Endothelial cell of umbilical vein (primary cell): ENCODE data around the gene MAGEC2. TPM values are rescaled to one million over a fixed set of nuclear protein-coding genes. Genes with fewer than 3 reads are reported as not detected.

ENCODE experiments used
- BruUV-seq: library from RNA; stranded (reverse); fragments of 400-500 nt; replicated peaks from 2 replicates; lab custom pipeline; 2021; lab: Mats Ljungman, UMichigan
- CTCF ChIA-PET: fragments of 300-600, 350-600 bp; sonication (Branson Sonifier 250); formaldehyde crosslinking; loops from one replicate; lab custom pipeline; 2021; ENCODE audit warnings: antibody characterized with exemption, inconsistent platforms; lab: Charles Lee
- POLR2A ChIA-PET: fragments of 300-600, 350-600 bp; sonication (Branson Sonifier 250); formaldehyde crosslinking; loops from one replicate; lab custom pipeline; 2021; ENCODE audit warnings: antibody characterized with exemption, inconsistent platforms; lab: Charles Lee
- DNase-seq: peaks from one replicate; pipeline ENCODE4 v3.0.0-alpha.2; 2011; ENCODE audit warnings: low read depth, low spot score
- FAIRE-seq: peaks from 2 replicates; lab custom pipeline; 2011; peaks lifted over from hg19 to GRCh38; lab: Jason Lieb, UNC
- H2AFZ ChIP-seq: 2 replicates; pipeline ENCODE4 v1.6.0; 2012; ENCODE audit warnings: low read depth, low read length, control low read depth, inconsistent platforms
- H3K27ac ChIP-seq: 2 replicates; pipeline ENCODE4 v1.5.1; 2011; ENCODE audit warnings: low read depth, mild to moderate bottlenecking, control low read depth, low read length, moderate library complexity; ENCODE audit not compliant: insufficient read depth
- H3K27me3 ChIP-seq, 2 experiments: 2 replicates each; pipeline versions ENCODE4 v1.6.0 to v1.6.1; 2011; ENCODE audit warnings: low read length in 2 of 2, mixed read lengths in 1 of 2; ENCODE audit not compliant: control insufficient read depth in 2 of 2, insufficient read depth in 2 of 2
- H3K36me3 ChIP-seq, 2 experiments: 2 replicates in 1 of 2; 3 replicates in 1 of 2; pipeline ENCODE4 v1.5.1; 2011; ENCODE audit warnings: low read length in 2 of 2, mild to moderate bottlenecking in 1 of 2, moderate library complexity in 1 of 2; ENCODE audit not compliant: control insufficient read depth in 2 of 2, insufficient read depth in 2 of 2; ENCODE audit errors: extremely low read depth in 1 of 2
- H3K4me1 ChIP-seq: 3 replicates; pipeline ENCODE4 v1.5.1; 2011; ENCODE audit warnings: mild to moderate bottlenecking, low read length; ENCODE audit not compliant: control insufficient read depth, insufficient read depth; ENCODE audit errors: extremely low read depth
- H3K4me2 ChIP-seq: 2 replicates; pipeline ENCODE4 v1.6.1; 2011; ENCODE audit warnings: low read length, control low read depth, mixed read lengths; ENCODE audit not compliant: insufficient read depth
- H3K4me3 ChIP-seq, 3 experiments: fragments of 200-600 bp in 1 of 3; sonication (generic), shearing (Covaris generic) in 1 of 3; replicated peaks in 1 of 3; 2 replicates each; pipeline ENCODE4 v1.5.1; 2011 to 2016; ENCODE audit warnings: control low read depth in 3 of 3, low read length in 3 of 3, mild to moderate bottlenecking in 2 of 3, inconsistent platforms in 1 of 3, low read depth in 1 of 3, moderate library complexity in 1 of 3; ENCODE audit not compliant: insufficient read depth in 1 of 3
- H3K79me2 ChIP-seq: 2 replicates; pipeline ENCODE4 v1.6.0; 2012; ENCODE audit warnings: low read length, inconsistent platforms; ENCODE audit not compliant: control insufficient read depth, insufficient read depth
- H3K9ac ChIP-seq: replicated peaks from 2 replicates; pipeline ENCODE3; 2011; ENCODE audit warnings: low read length, control low read depth; ENCODE audit not compliant: insufficient read depth; ENCODE audit errors: extremely low read depth
- H3K9me1 ChIP-seq: replicated peaks from 3 replicates; pipeline ENCODE4 v1.6.0; 2011; ENCODE audit warnings: mild to moderate bottlenecking, low read length; ENCODE audit not compliant: control insufficient read depth, insufficient read depth; ENCODE audit errors: extremely low read depth
- H3K9me3 ChIP-seq: replicated peaks from 2 replicates; pipeline ENCODE4 v1.5.1; 2012; ENCODE audit warnings: low read length, inconsistent platforms; ENCODE audit not compliant: control insufficient read depth, insufficient read depth
- H4K20me1 ChIP-seq: replicated peaks from 2 replicates; pipeline ENCODE3; 2011; ENCODE audit warnings: mild to moderate bottlenecking, low read length; ENCODE audit not compliant: control insufficient read depth, insufficient read depth; ENCODE audit errors: extremely low read depth
- CTCF ChIP-seq, 2 donors: IDR thresholded peaks; 1 replicate in 1 of 2; 2 replicates in 1 of 2; pipeline ENCODE4 v1.5.1; 2011; ENCODE audit warnings: low read length in 2 of 2, mild to moderate bottlenecking in 2 of 2, moderate library complexity in 2 of 2, control low read depth in 1 of 2, inconsistent platforms in 1 of 2, low read depth in 1 of 2; ENCODE audit not compliant: insufficient read depth in 1 of 2; ENCODE audit errors: extremely low read depth in 1 of 2
- EZH2 ChIP-seq: IDR thresholded peaks from 2 replicates; pipeline ENCODE4 v1.6.1; 2012; ENCODE audit warnings: borderline replicate concordance, low read depth, mild to moderate bottlenecking, moderate library complexity, low read length, inconsistent platforms; ENCODE audit not compliant: severe bottlenecking
- FOS ChIP-seq: IDR thresholded peaks from 2 replicates; pipeline ENCODE4 v1.6.1; 2011; ENCODE audit warnings: mild to moderate bottlenecking, low read length, moderate library complexity, borderline replicate concordance; ENCODE audit not compliant: insufficient read depth
- GATA2 ChIP-seq: IDR thresholded peaks from 2 replicates; pipeline ENCODE4 v1.7.0; 2011; ENCODE audit warnings: low read depth, mild to moderate bottlenecking, moderate library complexity, mixed read lengths, low read length; ENCODE audit not compliant: insufficient read length, insufficient read depth
- JUN ChIP-seq: IDR thresholded peaks from 2 replicates; pipeline ENCODE4 v1.6.1; 2011; ENCODE audit warnings: borderline replicate concordance, low read depth; ENCODE audit not compliant: insufficient read length, insufficient read depth
- MYC ChIP-seq: IDR thresholded peaks from one replicate; pipeline ENCODE4 v1.6.1; 2011; ENCODE audit warnings: mild to moderate bottlenecking, low read depth, low read length
- POLR2A ChIP-seq: IDR thresholded peaks from 2 replicates; pipeline ENCODE4 v1.6.1; 2012; ENCODE audit warnings: low read depth, mild to moderate bottlenecking, control low read depth, low read length
- POLR2AphosphoS5 ChIP-seq: IDR thresholded peaks from 2 replicates; pipeline ENCODE4 v1.6.1; 2012; ENCODE audit warnings: low read depth, mild to moderate bottlenecking, control low read depth, low read length, moderate library complexity; ENCODE audit not compliant: insufficient read depth
- dilution Hi-C: fragments of 300-500 bp; cut with MboI; formaldehyde crosslinking; loops from one replicate; pipeline ENCODE4 v1.15.0; 2019; ENCODE audit warnings: low sequenced_read_pairs; ENCODE audit not compliant: extremely low pct_ligation_motif_present
- intact Hi-C: fragments of 100-400 bp; cut with micrococcal nuclease; formaldehyde crosslinking; loops from one replicate; pipeline ENCODE4 v1.10.0; 2022
- polyA plus RNA-seq, 4 experiments: library from polyadenylated mRNA; depleted of rRNA in 3 of 4; stranded (reverse) in 3 of 4; unstranded in 1 of 4; fragments of >200 nt; gene quantifications; 2 replicates each; pipeline versions ENCODE4 v1.2.1 to v1.2.3, GENCODE V29; 2011 to 2012; ENCODE audit warnings: missing spikeins in 1 of 4
- total RNA-seq: library from RNA; stranded (reverse); gene quantifications from 2 replicates; pipeline ENCODE4 v1.2.3, GENCODE V29; 2021
- TF ChIP-seq, protein P1 (sequence below): IDR thresholded peaks from 2 replicates; pipeline ENCODE4 v1.6.1; 2011; ENCODE audit not compliant: insufficient read depth, insufficient read length

The MAGEC2 gene
- total and polyA plus RNA-seq, 2 donors (not counting 3 experiments of a cell fraction or from before 2014, with no cell fraction given) = not detected

GRCh38 chrX:142233400-142233799, 28.3 kb upstream of the MAGEC2 start:
- dilution Hi-C loops (no loop called here), intact Hi-C loops (no loop called here)
- no TSS peak for BruUV-seq
- Histone ChIP-seq H2AFZ (no peak overlapping the region), H3K9ac (no peak overlapping the region), H3K4me3 (no peak overlapping the region), H3K9me1 (no peaks in the 10 kb centered on the region), H3K4me1 (no peaks in the 10 kb centered on the region), H3K27me3 (no peaks in the 10 kb centered on the region), H3K36me3 (no peaks in the 10 kb centered on the region), H4K20me1 (no peaks in the 10 kb centered on the region), H3K9me3 (no peaks in the 10 kb centered on the region), H3K79me2 (no peaks in the 10 kb centered on the region), H3K27ac (no peak overlapping the region), H3K4me2 (no peak overlapping the region)
- ChIA-PET CTCF (no interaction called here), POLR2A (no interaction called here)
- DNase-seq (no peak), FAIRE-seq (no peak)
- TF ChIP-seq POLR2AphosphoS5 (no peak), MYC (no peak), POLR2A (no peak), GATA2 (no peak), CTCF (IDR thresholded peaks at IDR 0.05; ENCODE audit: extremely low read depth in 1 of 2, insufficient read depth in 1 of 2, low read depth in 1 of 2, low read length in 2 of 2) (no peak), EZH2 (no peak), FOS (no peak), JUN (no peak)
- TF ChIP-seq, protein P1, sequence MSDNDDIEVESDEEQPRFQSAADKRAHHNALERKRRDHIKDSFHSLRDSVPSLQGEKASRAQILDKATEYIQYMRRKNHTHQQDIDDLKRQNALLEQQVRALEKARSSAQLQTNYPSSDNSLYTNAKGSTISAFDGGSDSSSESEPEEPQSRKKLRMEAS = no peak
